Epithelial cell of esophagus (primary cell): ENCODE measurements around the gene OR6T1.

Experiments
- DNase-seq: peaks from one replicate; pipeline ENCODE4 v3.0.0; 2010; ENCODE audit warnings: low read depth
- H3K4me3 ChIP-seq: 2 replicates; pipeline ENCODE4 v1.5.1; 2011; ENCODE audit warnings: mild to moderate bottlenecking, low read length, control low read depth
- TF ChIP-seq, protein P1 (sequence below): IDR thresholded peaks from 2 replicates; pipeline ENCODE4 v1.5.1; 2011; ENCODE audit warnings: low read depth, mild to moderate bottlenecking, low read length, control low read depth, inconsistent platforms; ENCODE audit not compliant: insufficient read depth; ENCODE audit errors: missing control alignments

Gene OR6T1

GRCh38 chr11:123903932-123904331 lies 39.7 kb downstream of the OR6T1 start:
- no peak overlapping the region for H3K4me3 ChIP-seq
- TF ChIP-seq, protein P1, sequence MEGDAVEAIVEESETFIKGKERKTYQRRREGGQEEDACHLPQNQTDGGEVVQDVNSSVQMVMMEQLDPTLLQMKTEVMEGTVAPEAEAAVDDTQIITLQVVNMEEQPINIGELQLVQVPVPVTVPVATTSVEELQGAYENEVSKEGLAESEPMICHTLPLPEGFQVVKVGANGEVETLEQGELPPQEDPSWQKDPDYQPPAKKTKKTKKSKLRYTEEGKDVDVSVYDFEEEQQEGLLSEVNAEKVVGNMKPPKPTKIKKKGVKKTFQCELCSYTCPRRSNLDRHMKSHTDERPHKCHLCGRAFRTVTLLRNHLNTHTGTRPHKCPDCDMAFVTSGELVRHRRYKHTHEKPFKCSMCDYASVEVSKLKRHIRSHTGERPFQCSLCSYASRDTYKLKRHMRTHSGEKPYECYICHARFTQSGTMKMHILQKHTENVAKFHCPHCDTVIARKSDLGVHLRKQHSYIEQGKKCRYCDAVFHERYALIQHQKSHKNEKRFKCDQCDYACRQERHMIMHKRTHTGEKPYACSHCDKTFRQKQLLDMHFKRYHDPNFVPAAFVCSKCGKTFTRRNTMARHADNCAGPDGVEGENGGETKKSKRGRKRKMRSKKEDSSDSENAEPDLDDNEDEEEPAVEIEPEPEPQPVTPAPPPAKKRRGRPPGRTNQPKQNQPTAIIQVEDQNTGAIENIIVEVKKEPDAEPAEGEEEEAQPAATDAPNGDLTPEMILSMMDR: no peak
- no peak for DNase-seq

- TF ChIP-seq, protein P1: no peak
- H3K4me3 ChIP-seq: no peak within 1 kb of the TSS
These were observed 41.8 kb downstream of the OR6T1 start, which contains the start of gene OR8D4 for GRCh38 chr11:123901867-123902266. TSS of gene OR8D4 (plus strand) at chr11:123902167. CDS start at chr11:123906432, 4,265 bp downstream.

GRCh38 chr11:123899792-123900191 lies 43.8 kb downstream of the OR6T1 start:
- DNase-seq: no peak
- TF ChIP-seq, protein P1: no peak
- no peak overlapping the region for H3K4me3 ChIP-seq

More at GRCh38 chr11:123901867-123902266, 41.8 kb downstream of the OR6T1 start, which contains the start of gene OR8D4:
- no peak for DNase-seq
